ENCODE data around the gene TRPC4AP. TPM values are rescaled to one million over a fixed set of nuclear protein-coding genes. Genes with fewer than 3 reads are reported as not detected.

The TRPC4AP gene
- total RNA-seq, 1 donor from 2014 or later: 118 TPM

DNA sequence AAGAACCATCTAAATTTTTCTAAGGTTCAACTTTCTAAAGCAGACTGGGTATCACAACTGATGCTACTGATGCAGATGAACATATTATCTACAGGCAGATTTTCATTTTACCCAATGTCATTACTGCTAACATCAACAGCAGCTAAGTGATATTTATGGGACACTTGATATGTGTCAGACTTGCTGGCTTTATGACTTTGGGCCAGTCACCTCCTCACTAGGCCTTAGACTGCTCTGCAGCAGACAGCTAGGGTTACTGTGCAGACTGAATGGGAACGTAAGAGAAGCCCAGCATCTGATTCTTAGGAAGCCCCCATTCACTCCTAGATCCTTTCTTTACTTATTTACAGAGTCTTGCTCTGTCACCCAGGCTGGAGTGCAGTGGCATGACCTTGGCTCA, 70.8 kb downstream of the TRPC4AP start:
- Mint-ChIP-seq H3K4me1 (ENCODE audit: low read depth) (no peaks in the 10 kb centered on the region), H3K36me3 (ENCODE audit: low read depth) (peaks cover 53% of the 10 kb centered on the region), H3K27me3 (ENCODE audit: low read depth) (no peaks in the 10 kb centered on the region), H3K27ac (ENCODE audit: unreplicated experiment) (no peak overlapping the region), H3K9me3 (ENCODE audit: low read depth) (no peaks in the 10 kb centered on the region), H3K4me3 (ENCODE audit: unreplicated experiment) (no peak overlapping the region)
- no peak for TF ChIP-seq CTCF (IDR thresholded peaks at IDR 0.05)
- no peak for DNase-seq (ENCODE audit: low spot score)

- no peak overlapping the region for H3K27ac Mint-ChIP-seq (ENCODE audit: unreplicated experiment)
- H3K4me1 Mint-ChIP-seq (ENCODE audit: low read depth): no peaks in the 10 kb centered on the region
- no peak for TF ChIP-seq CTCF (IDR thresholded peaks at IDR 0.05)
- peaks cover 52% of the 10 kb centered on the region for H3K36me3 Mint-ChIP-seq (ENCODE audit: low read depth)
- H3K27me3 Mint-ChIP-seq (ENCODE audit: low read depth): no peaks in the 10 kb centered on the region
- peak; percentile 38 for DNase-seq (ENCODE audit: low spot score)
- H3K9me3 Mint-ChIP-seq (ENCODE audit: low read depth): no peaks in the 10 kb centered on the region
- H3K4me3 Mint-ChIP-seq (ENCODE audit: unreplicated experiment): no peak overlapping the region
Observed at GRCh38 chr20:35021063-35021462, 71.5 kb downstream of the TRPC4AP start.

DNA sequence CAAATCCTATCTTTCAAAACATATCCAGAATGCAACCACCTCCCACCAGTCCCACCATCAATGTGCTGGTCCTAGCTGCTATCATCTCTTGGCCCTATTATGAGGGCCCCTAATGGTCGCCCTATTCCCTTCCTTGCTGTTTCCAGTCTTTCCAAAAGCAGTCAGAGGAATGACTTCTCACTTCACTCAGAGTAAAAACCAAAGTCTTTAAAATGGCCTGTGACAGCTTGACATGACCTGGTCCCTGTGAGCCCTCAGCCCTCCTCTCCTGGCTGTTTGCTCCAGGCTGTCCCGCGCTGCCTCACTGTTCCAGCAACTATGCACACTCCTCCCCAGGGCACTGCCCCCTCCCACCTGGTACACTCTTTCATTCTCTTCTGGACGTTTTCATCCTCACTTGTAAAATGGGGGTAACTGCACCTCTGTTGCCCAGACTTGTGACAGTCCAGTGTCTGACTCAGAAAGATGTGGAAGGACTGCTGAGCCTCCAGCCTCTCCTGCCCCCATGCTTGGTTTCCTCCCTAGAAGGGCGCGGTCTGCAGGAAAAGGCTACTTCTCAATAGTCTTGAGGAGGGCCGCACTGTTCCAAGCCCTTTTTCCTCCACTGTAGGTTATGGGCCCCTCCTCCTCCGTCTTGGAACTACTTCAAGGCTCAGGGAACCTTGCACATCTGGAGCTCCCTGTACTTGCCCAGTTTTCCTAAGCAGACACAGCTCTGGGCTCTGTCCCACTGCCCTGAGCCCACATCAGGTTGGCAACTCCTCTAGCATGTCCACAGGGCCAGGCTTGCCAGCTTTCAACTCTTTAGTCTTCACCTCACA, 72.3 kb downstream of the TRPC4AP start:
- H3K36me3 Mint-ChIP-seq (ENCODE audit: low read depth): peaks cover 50% of the 10 kb centered on the region
- peak; percentile 41 for DNase-seq (ENCODE audit: low spot score)
- peak overlapping the region; percentile 22 for H3K27ac Mint-ChIP-seq (ENCODE audit: unreplicated experiment)

DNA sequence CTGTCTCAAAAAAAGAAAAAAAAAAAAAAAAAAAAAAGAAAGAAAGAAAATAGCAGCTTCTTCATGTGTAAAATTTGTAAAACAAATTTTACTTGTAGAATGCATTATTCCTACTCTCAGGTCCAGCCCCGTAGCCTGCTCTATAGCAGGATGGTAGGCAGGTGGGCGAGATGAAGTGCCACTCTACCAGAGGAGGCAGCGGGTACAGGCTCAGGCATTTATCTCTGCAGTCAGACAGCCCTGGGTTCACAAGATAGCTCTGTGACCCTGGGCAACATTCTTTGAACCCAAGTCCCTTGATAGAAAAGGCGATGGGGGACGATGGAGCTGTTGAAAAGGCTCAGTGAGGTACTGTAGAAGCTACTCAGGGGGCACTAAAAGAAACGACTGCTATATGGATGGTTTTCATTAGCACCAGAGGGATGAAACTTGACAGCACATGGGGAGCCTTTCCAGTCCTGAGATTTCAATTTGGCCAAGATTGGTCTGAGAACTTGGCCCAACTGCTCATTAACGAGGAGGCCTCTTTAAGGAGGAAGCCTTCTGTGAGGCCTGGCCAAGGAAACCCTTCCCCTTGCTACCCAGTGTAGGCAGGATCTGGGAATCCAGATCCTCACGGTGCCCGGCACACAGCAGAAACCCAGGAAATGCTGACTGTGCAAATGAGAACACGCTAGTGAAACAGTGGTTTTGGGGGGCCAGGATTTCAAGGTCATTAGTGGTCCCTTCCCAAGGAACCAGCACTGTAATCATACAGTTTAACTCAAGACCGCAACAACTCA, 73.8 kb downstream of the TRPC4AP start:
- TF ChIP-seq CTCF (IDR thresholded peaks at IDR 0.05): no peak
- DNase-seq (ENCODE audit: low spot score): no peak
- Mint-ChIP-seq H3K27me3 (ENCODE audit: low read depth) (no peaks in the 10 kb centered on the region), H3K4me1 (ENCODE audit: low read depth) (peaks cover 14% of the 10 kb centered on the region), H3K9me3 (ENCODE audit: low read depth) (no peaks in the 10 kb centered on the region), H3K27ac (ENCODE audit: unreplicated experiment) (no peak overlapping the region), H3K36me3 (ENCODE audit: low read depth) (peaks cover 51% of the 10 kb centered on the region), H3K4me3 (ENCODE audit: unreplicated experiment) (no peak overlapping the region)

More for the DNA sequence above, 72.3 kb downstream of the TRPC4AP start:
- H3K27me3 Mint-ChIP-seq (ENCODE audit: low read depth): no peaks in the 10 kb centered on the region
- peaks cover 3% of the 10 kb centered on the region for H3K4me1 Mint-ChIP-seq (ENCODE audit: low read depth)
- H3K9me3 Mint-ChIP-seq (ENCODE audit: low read depth): no peaks in the 10 kb centered on the region
- no peak for TF ChIP-seq CTCF (IDR thresholded peaks at IDR 0.05)
- no peak overlapping the region for H3K4me3 Mint-ChIP-seq (ENCODE audit: unreplicated experiment)

DNA sequence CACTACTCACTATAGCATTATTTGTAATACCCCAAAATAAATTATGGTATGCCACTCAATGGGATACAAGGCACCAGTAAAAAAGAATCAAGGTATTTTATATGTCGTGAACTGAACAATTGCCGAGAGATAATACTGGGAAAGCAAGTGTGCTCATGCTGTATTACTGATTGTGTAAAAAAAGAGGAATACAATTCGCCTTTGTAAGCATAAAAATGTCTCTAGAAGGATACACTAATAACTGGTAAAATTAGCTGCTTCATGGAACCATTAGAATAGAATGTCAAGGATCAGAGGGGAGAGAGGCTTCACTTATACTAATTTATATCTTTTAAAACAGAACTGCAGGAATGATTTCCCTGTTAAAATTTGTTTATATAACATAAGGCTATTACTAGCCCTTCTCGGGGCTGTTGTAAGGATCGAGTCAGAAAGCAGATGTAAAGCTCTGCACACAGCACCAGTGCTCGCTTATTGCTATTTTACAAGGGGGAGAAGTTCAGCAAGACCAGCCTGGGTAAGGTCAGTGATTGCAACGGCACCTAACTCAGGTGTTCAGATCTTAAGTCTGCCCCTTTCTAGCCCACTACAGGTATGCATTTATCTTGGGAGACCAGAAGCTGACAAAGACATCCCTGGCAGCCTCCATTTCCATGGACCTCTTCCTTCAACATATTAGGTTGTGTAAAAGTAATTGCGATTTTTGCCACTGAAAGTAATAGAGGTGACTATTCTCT, 75.3 kb downstream of the TRPC4AP start:
- DNase-seq (ENCODE audit: low spot score): no peak
- no peaks in the 10 kb centered on the region for H3K9me3 Mint-ChIP-seq (ENCODE audit: low read depth)
- H3K4me3 Mint-ChIP-seq (ENCODE audit: unreplicated experiment): no peak overlapping the region
- H3K27me3 Mint-ChIP-seq (ENCODE audit: low read depth): no peaks in the 10 kb centered on the region
- H3K36me3 Mint-ChIP-seq (ENCODE audit: low read depth): peaks cover 47% of the 10 kb centered on the region
- H3K27ac Mint-ChIP-seq (ENCODE audit: unreplicated experiment): peak overlapping the region; percentile 55
- TF ChIP-seq CTCF (IDR thresholded peaks at IDR 0.05): no peak
- H3K4me1 Mint-ChIP-seq (ENCODE audit: low read depth): peaks cover 14% of the 10 kb centered on the region
